ENCODE data around the gene SPACA4.

Gene SPACA4

DNA sequence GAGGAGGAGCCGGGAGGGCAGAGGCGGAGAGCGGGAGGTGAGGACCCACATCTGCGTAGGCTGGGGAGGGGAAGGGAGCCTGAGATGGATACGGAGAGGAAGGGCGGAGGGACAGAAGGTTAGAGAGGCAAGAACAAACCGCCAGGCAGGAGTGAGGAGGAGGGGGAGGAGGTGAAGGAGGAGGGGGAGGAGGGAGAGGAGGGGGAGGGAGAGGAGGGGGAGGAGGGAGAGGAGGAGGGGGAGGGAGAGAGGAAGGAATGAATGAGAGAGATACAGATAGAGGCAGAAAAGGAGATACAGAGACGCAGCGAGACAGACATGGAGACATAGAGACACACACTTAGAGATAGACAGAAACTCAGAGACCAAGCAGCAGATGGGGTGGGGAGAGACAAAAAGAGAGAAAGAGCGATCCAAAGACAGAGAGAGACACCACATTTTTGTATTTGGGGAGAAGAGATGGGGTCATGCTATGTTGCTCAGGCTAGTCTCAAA is 40.2 kb downstream of the SPACA4 start:
- DNase-seq: peak in 1 of 56 donors; percentile 90

DNA sequence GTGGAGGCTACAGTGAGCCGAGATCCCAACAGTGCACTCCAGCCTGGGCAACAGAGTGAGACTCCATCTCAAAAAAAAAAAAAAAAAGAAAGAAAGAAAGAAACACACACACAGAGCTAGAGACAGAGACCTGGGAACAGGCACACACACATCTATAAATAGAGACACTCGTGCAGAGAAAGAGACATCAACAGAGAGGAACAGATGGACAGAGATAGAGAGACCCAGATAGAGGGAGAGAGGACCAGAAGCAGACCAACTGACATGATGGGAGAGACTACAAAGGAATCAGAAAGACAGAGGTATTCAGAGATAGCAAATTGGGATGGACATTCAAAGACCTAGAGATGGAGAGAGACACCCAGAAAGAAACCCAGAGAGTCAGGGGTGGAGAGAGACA is 41.6 kb downstream of the SPACA4 start:
- DNase-seq: no peak

DNA sequence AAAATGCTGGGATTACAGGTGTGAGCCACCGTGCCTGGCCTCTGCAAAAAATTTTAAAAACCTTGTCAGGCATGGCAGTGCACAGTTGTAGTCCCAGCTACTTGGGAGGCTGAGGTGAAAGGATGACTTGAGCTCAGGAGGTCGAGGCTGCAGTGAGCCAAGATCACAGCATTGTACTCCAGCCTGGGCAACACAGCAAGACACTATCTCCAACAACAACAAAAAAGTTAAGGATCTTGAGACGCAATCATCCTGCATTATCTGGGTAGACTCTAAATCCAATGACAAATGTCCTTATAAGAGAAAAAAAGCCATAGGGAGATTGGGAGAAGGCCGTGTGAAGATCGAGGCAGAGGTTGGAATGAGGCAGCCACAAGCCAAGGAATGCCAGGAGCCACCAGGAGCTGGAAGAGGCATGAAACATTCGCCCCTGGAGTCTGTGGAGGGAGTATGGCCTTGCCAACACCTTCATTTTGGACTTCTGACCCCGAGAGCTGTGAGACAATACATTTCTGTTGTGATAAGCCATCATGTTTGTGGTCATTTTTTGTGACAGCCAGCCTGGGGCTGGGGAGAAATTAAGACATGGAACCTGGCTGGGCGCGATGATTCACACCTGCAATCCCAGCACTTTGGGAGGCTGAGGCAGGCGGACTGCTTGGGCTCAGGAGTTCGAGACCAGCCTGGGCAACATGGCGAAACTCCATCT is 44.6 kb downstream of the SPACA4 start:
- DNase-seq: no peak

DNA sequence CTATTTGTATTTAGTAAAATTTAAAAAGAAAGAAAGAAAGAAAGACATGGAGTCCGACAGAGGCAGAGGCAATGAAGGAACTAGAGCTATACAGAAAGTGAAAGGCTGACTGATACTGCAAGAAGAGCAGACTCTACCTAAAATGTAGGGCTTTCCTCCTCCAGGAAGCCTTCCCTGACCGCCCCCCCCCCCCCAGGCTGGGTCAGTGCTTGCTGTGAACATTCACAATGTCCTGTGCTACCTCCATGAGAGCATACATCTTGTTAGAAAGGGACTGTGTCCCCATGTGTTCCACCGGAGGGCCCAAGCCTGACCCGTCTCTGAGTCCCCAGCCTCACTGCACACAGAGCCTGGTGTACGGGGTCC is 45.1 kb downstream of the SPACA4 start:
- no peak for DNase-seq

DNA sequence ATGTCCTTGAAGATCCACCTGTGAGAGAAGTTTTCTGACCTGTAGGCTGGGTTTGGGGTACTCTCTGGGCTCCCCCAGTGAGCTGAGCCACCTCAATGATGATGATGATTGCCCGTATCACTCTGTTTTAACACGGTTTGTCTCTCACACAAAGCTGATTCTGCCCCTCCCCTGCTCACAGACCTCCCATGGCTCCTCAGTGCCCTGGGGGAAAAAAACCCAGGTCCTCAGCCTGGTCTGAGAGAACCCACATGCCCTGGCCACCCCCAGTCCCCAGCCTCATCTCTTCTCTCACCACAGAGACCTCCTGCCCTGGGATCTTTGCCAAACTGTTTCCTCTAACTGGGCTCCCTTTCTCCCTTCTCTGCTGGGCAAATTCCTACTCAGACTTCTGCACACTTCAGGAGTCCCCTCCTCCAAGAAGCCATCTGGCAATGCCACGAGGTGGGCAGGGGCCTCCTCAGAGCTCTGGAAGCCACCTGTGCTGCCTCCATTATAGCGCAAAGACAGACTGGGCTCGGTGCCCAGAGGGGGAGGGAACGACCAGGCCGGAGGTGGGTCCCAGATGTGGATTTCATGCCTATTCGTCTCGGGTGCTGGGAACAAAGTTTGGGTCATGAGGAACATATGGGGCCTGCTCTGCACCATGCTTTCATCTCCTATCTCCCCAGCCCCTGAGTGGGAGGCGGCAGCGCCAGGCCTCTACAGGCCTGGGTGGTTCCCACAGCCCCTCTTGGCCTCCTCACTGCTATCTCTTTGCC is 47.9 kb downstream of the SPACA4 start:
- no peak for DNase-seq

DNA sequence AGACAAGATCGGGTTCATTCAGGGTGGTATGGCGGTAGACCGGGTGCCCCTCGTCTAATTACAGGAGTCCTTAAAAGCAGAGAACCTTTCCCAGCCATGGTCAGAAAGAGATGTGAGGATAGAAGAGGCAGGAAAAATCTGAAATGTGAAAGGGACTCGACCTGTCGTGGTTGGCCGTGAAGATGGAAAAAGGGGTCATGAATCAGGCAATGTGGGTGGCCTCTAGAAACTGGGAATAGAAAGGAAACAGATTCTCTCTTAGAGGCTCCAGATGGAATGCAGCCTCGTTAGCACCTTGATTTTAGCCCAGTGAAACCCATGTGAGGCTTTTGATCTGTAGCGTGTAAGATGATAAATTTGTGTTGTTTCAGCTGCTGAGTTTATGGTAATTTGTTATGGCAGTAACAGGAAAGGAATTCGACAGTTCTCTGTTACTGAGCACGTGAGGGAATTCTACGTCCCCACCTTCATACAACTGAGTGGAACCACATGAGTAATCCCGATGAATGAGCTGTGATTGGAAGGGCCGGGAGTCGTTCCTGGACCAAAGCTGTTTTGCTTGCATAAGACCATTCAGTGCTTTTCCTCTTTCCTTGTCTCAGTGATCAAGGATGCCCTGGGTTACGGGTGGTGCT is 50.4 kb downstream of the SPACA4 start:
- DNase-seq: no peak

All from amygdala (tissue), 56 donors.